Keratinocyte (primary cell): ENCODE data around the gene FOXQ1. TPM values are rescaled to one million over a fixed set of nuclear protein-coding genes. Genes with fewer than 3 reads are reported as not detected.

Source experiments
- DNase-seq: peaks from one replicate; pipeline ENCODE4 v3.0.0-alpha.2; 2011; ENCODE audit warnings: low read depth, missing footprints, low spot score
- FAIRE-seq: peaks from 2 replicates; lab custom pipeline; 2011; peaks lifted over from hg19 to GRCh38; lab: Jason Lieb, UNC
- H2AFZ ChIP-seq: 2 replicates; pipeline ENCODE4 v1.6.0; 2012; ENCODE audit warnings: low read length, control low read depth, inconsistent platforms; ENCODE audit not compliant: control insufficient read depth
- H3K27ac ChIP-seq: 2 replicates; pipeline ENCODE4 v1.5.1; 2011; ENCODE audit warnings: low read length; ENCODE audit not compliant: control insufficient read depth, insufficient read depth
- H3K27me3 ChIP-seq: 3 replicates; pipeline ENCODE4 v1.6.0; 2011; ENCODE audit warnings: low read length; ENCODE audit not compliant: control insufficient read depth, insufficient read depth; ENCODE audit errors: extremely low read depth
- H3K36me3 ChIP-seq, 2 experiments: 2 replicates in 1 of 2; 3 replicates in 1 of 2; pipeline ENCODE4 v1.5.1; 2011; ENCODE audit warnings: low read length in 2 of 2, mild to moderate bottlenecking in 1 of 2; ENCODE audit not compliant: control insufficient read depth in 2 of 2, insufficient read depth in 2 of 2; ENCODE audit errors: extremely low read depth in 1 of 2
- H3K4me1 ChIP-seq: 3 replicates; pipeline ENCODE4 v1.5.1; 2011; ENCODE audit warnings: low read length; ENCODE audit not compliant: control insufficient read depth, insufficient read depth; ENCODE audit errors: extremely low read depth
- H3K4me2 ChIP-seq: 3 replicates; pipeline ENCODE4 v1.6.0; 2011; ENCODE audit warnings: low read depth, low read length; ENCODE audit not compliant: control insufficient read depth, insufficient read depth; ENCODE audit errors: extremely low read depth
- H3K4me3 ChIP-seq, 3 experiments: fragments of 200-600 bp in 1 of 3; sonication (generic) in 1 of 3; 2 replicates in 2 of 3; 3 replicates in 1 of 3; pipeline ENCODE4 v1.5.1; 2011 to 2016; ENCODE audit warnings: low read length in 3 of 3, mild to moderate bottlenecking in 3 of 3, control low read depth in 2 of 3, inconsistent platforms in 1 of 3, low read depth in 1 of 3, mixed read lengths in 1 of 3, mixed run types in 1 of 3, moderate library complexity in 1 of 3; ENCODE audit not compliant: control insufficient read depth in 2 of 3, insufficient read depth in 2 of 3; ENCODE audit errors: extremely low read depth in 1 of 3
- H3K79me2 ChIP-seq: 2 replicates; pipeline ENCODE4 v1.6.0; 2012; ENCODE audit warnings: low read length; ENCODE audit not compliant: control insufficient read depth, insufficient read depth
- H3K9ac ChIP-seq: 3 replicates; pipeline ENCODE4 v1.6.0; 2011; ENCODE audit warnings: low read length; ENCODE audit not compliant: control insufficient read depth, insufficient read depth; ENCODE audit errors: extremely low read depth
- H3K9me1 ChIP-seq: 3 replicates; pipeline ENCODE4 v1.6.0; 2011; ENCODE audit warnings: low read length; ENCODE audit not compliant: control insufficient read depth, insufficient read depth; ENCODE audit errors: extremely low read depth
- H3K9me3 ChIP-seq: 2 replicates; pipeline ENCODE4 v1.5.1; 2012; ENCODE audit warnings: low read depth, low read length; ENCODE audit not compliant: control insufficient read depth
- H4K20me1 ChIP-seq: 3 replicates; pipeline ENCODE4 v1.6.0; 2011; ENCODE audit warnings: low read length; ENCODE audit not compliant: control insufficient read depth, insufficient read depth; ENCODE audit errors: extremely low read depth
- CTCF ChIP-seq, 3 experiments: IDR thresholded peaks in 1 of 3; conservative IDR thresholded peaks in 1 of 3; optimal IDR thresholded peaks in 1 of 3; 2 replicates in 2 of 3; 3 replicates in 1 of 3; pipeline versions ENCODE3 to v1.5.1; 2011; ENCODE audit warnings: low read length in 3 of 3, mild to moderate bottlenecking in 3 of 3, moderate library complexity in 2 of 3, control low read depth in 1 of 3, inconsistent platforms in 1 of 3; ENCODE audit not compliant: insufficient read depth in 2 of 3; ENCODE audit errors: extremely low read depth in 1 of 3
- EZH2 ChIP-seq: IDR thresholded peaks from one replicate; pipeline ENCODE4 v1.6.1; 2012; ENCODE audit warnings: inconsistent platforms, mild to moderate bottlenecking, low read length, moderate library complexity
- dilution Hi-C: fragments of 300-500 bp; cut with MboI; formaldehyde crosslinking; loops from one replicate; pipeline ENCODE4 v1.7.0; 2020; ENCODE audit warnings: low sequenced_read_pairs; ENCODE audit not compliant: extremely low pct_ligation_motif_present
- polyA plus RNA-seq, 5 experiments: library from polyadenylated mRNA; depleted of rRNA in 3 of 5; stranded (reverse) in 3 of 5; stranded (forward) in 1 of 5; unstranded in 1 of 5; fragments of >200 nt; gene quantifications; 1 replicate in 1 of 5; 2 replicates in 3 of 5; 3 replicates in 1 of 5; pipeline versions ENCODE4 v1.2.1 to v1.2.3, GENCODE V29; 2011 to 2012; ENCODE audit warnings: missing spikeins in 2 of 5, low read depth in 1 of 5, low replicate concordance in 1 of 5

Gene FOXQ1
- polyA plus RNA-seq, 1 donor (not counting 4 experiments of a cell fraction or from before 2014, with no cell fraction given), result 5.4 TPM

GRCh38 chr6:1312203-1312472 is 240 bp downstream of the FOXQ1 start:
- TF ChIP-seq CTCF (optimal IDR thresholded peaks at IDR 0.05 in 1 of 3, IDR thresholded peaks at IDR 0.05 in 1 of 3, conservative IDR thresholded peaks at IDR 0.05 in 1 of 3; ENCODE audit: extremely low read depth in 1 of 3, insufficient read depth in 2 of 3, low read length in 3 of 3) (no peak), EZH2 (no peak)
- H3K27ac ChIP-seq, result peak overlapping the region; percentile 71
- H3K4me2 ChIP-seq, result peak overlapping the region; percentile 85
- peak overlapping the region; percentile 58 to 85 (median 82) for H3K4me3 ChIP-seq
- peak overlapping the region; percentile 83 for H3K9ac ChIP-seq
- peaks cover 5% of the 10 kb centered on the region for H3K79me2 ChIP-seq
- no peaks in the 10 kb centered on the region for H3K9me1 ChIP-seq
- DNase-seq (no peak), FAIRE-seq (no peak)
- peaks cover 26% of the 10 kb centered on the region for H3K4me1 ChIP-seq
- no peaks in the 10 kb centered on the region for H3K27me3 ChIP-seq
- H3K9me3 ChIP-seq, result no peaks in the 10 kb centered on the region
- dilution Hi-C loops, result no loop called here
- H4K20me1 ChIP-seq, result no peaks in the 10 kb centered on the region
- H2AFZ ChIP-seq, result peak overlapping the region; percentile 46
- H3K36me3 ChIP-seq, result no peaks in the 10 kb centered on the region

GRCh38 chr6:1312473-1313367 is 822 bp downstream of the FOXQ1 start:
- H3K4me1 ChIP-seq, result peaks cover 26% of the 10 kb centered on the region
- H3K9me3 ChIP-seq, result no peaks in the 10 kb centered on the region
- H3K27me3 ChIP-seq, result no peaks in the 10 kb centered on the region

More at GRCh38 chr6:1312473-1313367, 822 bp downstream of the FOXQ1 start:
- TF ChIP-seq EZH2 (no peak), CTCF (optimal IDR thresholded peaks at IDR 0.05 in 1 of 3, IDR thresholded peaks at IDR 0.05 in 1 of 3, conservative IDR thresholded peaks at IDR 0.05 in 1 of 3; ENCODE audit: extremely low read depth in 1 of 3, insufficient read depth in 2 of 3, low read length in 3 of 3) (peak in 1 of 3 experiments; percentile 54)
- Histone ChIP-seq H4K20me1 (no peaks in the 10 kb centered on the region), H2AFZ (peak overlapping the region; percentile 60), H3K4me2 (peak overlapping the region; percentile 85), H3K9ac (peak overlapping the region; percentile 83), H3K36me3 (no peaks in the 10 kb centered on the region), H3K4me3 (peak overlapping the region; percentile 58 to 85 (median 82)), H3K9me1 (no peaks in the 10 kb centered on the region), H3K79me2 (peaks cover 5% of the 10 kb centered on the region), H3K27ac (peak overlapping the region; percentile 71)
- FAIRE-seq (no peak), DNase-seq (no peak)
- dilution Hi-C loops, result no loop called here
